ENCODE measurements around the gene LAMC1.

- TF ChIP-seq CTCF (IDR thresholded peaks at IDR 0.05) (no peak), POLR2AphosphoS5 (IDR thresholded peaks at IDR 0.05) (no peak)
These were observed 69.9 kb downstream of the LAMC1 start for GRCh38 chr1:183093066-183093668.
